SH-SY5Y (cell line): Measurements from ENCODE around the gene DPP6.

ENCODE experiments used
- GATA2 ChIP-seq: IDR thresholded peaks from 2 replicates; pipeline ENCODE4 v1.6.1; 2011; ENCODE audit warnings: mild to moderate bottlenecking, low read depth, low read length
- GATA3 ChIP-seq: IDR thresholded peaks from 2 replicates; pipeline ENCODE4 v1.6.1; 2011; ENCODE audit warnings: low read depth, mild to moderate bottlenecking, low read length, moderate library complexity

GRCh38 chr7:154861589-154861988 is 809.4 kb downstream of the DPP6 start:
- TF ChIP-seq GATA2, result no peak
- TF ChIP-seq GATA3, result no peak
